ENCODE results near the gene BCL11B.

The BCL11B gene

DNA sequence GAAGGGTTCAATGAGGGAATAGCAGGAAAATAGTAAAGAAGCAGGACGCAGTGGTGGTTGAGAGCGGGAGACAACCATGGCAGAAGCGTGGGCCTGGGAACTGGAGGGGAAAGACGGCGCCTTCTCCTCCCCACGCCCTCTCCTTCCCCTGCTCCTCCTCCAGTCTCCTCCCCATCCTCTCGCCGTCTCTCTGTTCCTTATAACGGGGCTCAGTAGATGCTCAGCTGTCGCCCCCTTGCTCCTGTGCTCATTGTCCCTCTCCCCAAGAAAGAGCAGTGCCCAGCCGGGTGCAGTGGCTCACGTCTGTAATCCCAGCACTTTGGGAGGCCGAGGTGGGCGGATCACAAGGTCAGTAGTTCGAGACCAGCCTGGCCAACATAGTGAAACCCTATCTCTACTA lies 142.0 kb downstream of the BCL11B start:
- DNase-seq, result no peak

DNA sequence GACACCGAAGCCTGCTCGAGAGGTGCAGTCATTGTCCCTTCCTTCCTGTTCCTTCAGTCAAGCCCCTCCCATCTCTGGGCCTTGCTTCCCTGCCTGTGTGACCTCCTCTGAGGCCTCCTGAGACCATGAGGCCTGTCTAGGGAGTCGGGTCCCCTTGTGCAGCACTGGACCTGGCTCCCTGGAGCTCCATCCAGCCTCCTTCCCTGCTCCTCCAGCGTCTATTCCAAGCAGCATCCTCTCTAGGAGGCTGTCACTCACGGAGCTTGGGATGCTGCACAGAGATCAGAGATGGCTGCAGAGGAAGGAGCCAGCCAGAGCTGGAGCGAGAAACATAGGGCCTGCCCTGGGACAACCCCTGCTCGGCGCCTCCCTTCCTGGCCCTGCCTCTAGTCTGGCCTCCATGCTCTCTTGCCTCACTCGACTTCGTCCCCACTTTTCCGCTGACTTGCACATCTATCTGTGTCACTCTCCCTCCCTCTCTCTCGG lies 142.7 kb downstream of the BCL11B start:
- DNase-seq, result no peak

DNA sequence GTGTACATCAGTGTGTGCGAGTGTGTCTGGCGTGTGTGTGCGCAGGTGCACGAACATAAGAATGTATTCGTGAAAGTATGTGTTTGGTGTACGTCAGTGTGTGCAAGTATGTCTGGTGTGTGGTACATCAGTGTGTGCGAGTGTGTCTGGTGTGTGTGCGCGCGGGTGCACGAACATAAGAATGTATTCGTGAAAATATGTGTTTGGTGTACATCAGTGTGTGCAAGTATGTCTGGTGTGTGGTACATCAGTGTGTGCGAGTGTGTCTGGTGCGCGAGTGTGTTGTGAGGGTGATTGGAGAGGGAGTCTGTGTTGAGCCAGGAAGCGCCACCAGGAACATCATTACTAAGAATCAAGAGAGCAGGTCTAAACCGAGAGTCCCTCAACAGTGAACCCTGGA lies 143.8 kb downstream of the BCL11B start:
- DNase-seq, result no peak

DNA sequence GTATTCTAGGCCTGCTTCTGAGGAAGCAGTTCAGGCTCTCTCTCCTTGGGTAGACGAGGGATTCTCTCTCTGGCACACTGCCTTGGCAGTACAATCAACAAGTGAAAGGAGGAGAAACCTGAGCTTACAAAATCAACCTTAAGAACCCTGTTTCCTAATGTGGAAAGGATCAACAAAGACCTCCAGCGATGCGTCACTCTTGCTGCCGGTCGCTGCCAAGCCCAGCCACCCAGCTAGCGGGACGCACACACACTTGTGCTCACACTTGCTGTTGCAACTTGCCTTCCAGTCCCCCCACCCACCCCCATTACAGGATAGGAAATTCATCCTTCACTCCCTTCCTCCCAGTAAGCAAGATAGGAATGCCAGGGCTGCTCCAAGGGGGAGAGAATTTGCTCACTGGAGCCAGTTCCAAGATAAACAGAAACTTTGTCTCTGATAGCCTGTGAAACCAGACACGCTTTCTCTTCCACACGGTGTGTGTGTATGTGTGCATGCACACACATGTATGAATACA lies 144.3 kb downstream of the BCL11B start:
- DNase-seq, result no peak

GRCh38 chr14:99125616-99126431 lies 146.2 kb downstream of the BCL11B start:
- DNase-seq, result no peak

- DNase-seq, result no peak
These were observed 146.9 kb downstream of the BCL11B start for GRCh38 chr14:99125113-99125512.

DNA sequence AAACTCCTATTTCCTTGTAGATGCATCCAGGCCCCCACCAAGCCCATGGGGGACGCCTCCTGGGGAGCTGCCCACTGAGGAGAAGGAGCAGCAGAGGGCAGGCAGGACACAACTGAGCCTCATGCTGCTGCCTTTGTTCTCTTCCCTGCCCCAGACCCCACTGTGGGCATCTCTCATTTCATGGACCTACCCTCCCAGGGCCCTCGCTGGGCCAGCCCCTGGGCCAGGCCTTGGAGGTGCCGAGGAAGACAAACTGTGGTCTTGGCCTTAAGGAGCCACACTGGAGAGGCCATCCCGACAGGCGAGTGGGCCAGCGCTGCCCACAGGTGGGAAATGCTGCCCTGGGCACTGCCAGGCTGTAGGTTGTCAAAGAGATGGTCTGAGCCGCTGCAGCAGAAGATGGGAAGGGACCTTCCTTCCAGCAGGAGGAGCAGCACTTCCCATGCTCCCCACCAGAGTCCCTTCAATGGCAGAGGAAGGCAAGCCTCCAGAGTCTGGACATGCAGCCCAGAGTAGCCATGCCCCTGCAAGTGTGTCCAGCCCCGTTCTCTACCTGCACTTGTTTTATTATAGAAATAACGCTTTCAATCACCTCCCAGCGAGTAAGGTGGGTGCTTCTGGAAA lies 147.4 kb downstream of the BCL11B start:
- DNase-seq, result no peak

DNA sequence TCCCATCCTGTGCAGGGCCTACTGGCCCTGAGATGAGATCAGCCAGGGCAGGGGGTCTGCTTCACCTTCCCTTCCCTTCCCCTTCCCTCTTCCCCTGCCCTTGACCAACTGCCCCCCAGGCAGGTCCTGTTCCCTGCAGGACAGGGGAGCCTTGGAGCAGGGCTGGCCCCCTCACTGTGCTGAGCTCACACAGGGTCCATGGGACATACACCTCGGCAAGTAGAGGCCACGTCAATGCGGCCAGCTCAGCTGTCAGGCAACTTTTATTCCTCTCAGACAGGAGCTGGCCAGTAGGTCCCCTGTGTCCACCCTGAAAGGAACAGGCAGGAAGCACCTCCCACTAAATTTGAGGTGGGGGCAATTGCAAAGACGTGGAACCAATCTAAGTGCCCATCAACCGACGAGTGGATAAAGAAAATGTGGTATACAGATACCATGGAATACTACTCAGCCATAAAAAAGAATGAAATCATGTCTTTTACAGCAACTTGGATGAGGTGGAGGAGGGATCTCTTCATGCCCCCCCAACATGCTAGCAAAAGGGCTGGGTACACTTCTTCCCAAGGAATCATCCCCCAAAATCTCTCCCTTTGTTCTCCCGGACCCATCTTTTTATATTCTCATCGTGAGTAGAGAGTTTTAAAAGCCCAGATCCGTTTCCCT lies 148.7 kb downstream of the BCL11B start:
- DNase-seq, result no peak

DNA sequence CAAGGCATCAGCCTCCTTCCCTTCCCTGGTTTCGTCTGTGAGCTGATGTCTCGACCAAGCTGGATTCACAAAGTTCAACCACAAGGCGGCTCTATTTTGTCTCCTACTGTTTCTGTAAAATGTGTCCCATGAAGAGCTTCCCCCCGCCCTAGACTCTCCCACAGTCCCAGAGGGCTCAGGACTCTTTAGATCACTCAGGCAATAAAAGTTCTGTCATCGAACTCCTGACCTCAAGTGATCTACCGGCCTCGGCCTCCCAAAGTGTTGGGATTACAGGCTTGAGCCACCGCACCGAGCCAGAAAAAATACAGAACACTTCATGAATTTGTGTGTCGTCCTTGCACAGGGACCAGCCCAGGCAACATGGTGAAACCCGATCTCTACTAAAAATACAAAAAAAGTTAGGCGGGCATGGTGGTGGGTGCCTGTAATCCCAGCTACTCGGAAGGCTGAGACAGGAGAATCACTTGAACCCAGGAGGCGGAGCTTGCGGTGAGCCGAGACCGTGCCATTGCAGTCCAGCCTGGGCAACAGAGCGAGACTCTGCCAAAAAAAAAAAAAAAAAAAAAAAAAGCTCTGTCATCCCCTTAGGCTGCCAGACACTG lies 149.4 kb downstream of the BCL11B start:
- no peak for DNase-seq

DNA sequence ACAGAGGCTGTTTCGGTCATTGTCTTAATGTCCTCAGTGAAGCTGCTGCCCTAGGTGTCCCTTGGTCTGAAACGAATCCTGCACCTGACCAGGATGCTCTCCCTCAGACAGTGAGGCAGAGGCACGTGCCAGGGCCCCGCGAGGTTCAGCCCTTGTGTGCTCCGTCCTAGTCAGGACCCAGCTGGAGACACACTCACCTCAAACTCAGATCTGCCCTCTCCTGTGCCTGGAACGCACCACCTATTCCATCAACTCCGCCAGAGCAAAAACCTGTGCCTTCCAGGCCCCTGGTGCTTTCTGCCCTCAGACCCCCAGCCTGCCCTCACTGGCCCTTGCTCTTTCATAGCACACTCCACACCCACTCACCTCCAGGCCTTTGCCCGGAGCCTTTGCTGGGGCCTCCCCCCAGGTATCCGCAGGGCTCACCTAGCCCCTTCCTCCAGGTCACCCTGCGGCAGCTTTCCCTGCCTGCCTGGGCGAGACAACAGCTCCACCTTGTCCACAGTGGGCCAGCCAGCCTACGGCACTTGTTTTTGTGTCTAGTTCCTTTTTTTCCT lies 150.6 kb downstream of the BCL11B start:
- no peak for DNase-seq

DNA sequence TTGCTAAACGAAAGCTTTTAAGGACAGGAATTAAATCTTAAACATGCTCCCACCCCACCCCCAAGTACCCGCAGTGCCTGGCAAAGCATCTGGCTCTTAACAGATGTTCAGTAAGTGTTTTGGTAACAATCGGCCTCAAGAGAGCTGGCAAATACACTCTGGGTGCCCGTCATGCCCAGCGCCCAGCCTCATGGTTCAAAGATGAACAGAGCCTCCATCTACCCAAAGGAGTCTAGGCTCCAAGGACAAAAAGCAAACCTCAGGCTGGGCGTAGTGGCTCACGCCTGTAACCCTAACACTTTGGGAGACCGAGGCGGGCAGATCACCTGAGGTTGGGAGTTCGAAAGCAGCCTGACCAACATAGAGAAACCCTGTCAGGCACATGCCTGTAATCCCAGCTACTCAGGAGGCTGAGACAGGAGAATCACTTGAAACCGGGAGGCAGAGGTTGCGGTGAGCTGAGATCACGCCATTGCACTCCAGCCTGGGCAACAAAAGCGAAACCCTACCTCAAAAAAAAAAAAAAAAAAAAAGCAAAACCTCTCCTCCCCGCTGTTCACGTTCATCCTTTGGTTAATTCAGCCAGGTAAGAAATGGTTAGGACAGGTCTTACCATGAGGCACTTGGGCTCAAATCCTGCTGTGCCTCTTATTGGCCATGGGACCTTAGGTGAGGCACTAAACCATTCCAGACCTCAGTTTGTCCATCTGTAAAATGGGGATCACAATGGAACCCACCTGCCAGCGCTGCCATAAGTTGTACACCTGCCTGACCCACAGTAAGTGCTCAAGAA lies 151.3 kb downstream of the BCL11B start:
- no peak for DNase-seq

DNA sequence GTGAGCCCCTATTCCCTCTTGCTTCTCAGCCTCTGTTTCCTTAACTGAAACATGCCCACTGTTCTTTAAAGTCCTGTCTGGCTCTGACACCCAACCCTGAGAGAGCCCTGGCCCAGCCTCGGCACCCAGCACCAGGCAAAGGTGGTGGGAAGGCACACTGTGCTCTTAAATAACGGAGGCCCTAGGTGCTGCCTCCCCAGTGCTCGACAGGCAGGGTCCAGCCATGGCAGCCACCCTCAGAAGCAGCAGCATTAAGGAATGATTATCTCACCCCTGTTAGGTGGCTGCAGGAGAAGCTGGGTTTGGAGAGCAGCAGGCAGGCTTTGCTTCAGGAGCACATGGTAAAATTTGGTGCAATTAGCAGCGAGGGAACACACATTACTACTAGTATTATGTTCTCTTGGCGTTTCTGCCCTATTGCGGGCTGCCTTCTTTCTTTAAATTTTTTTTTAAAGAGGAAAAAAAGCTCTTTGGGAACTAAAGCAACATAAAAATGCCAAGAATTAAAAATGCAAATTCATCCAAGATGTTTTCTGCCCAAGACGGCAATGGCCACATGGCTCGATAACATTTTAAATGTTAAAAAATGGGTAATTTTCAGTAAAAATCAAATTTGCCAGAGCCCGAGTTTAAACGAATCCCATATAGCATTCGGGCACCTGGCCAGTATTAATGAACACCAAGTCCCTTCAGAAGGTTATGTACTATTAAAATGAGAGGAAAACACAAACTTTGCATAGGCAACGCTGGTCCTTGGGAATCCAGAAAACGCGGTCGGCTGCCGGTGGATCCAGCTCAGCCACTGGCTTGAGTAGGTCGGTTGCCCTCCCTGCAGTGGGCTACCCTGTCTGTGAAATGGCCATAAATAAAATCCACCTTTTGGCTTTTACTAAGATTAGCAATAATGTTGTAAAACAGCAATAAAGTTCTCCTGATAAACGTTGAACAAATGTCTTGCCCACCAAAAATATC lies 152.2 kb downstream of the BCL11B start:
- DNase-seq, result no peak

Data from NCI-H446 (cell line).